A549 (cell line): ENCODE data around the gene DAB2IP. TPM values are rescaled to one million over a fixed set of nuclear protein-coding genes. Genes with fewer than 3 reads are reported as not detected.

Experiments used
- ATAC-seq, 2 experiments: fragments of 200-7000 bp in 1 of 2; fragments of >200 bp in 1 of 2; cut with Nextera tagmentation in 1 of 2; cut with Tn5 transposase in 1 of 2; 3 replicates each; pipeline versions ENCODE4 v1.8.0 to v1.9.1; 2018 to 2020; ENCODE audit warnings: mild to moderate bottlenecking in 1 of 2, moderate library complexity in 1 of 2
- CTCF ChIA-PET: fragments of 300-600 bp; sonication (Branson Sonifier 250); formaldehyde crosslinking; extraction: SDS; loops from one replicate; lab custom pipeline; 2021; ENCODE audit warnings: antibody characterized with exemption, inconsistent platforms; lab: Yijun Ruan, JAX
- POLR2A ChIA-PET: fragments of 350-600 bp; formaldehyde crosslinking; extraction: SDS; loops from one replicate; lab custom pipeline; 2021; ENCODE audit warnings: antibody characterized with exemption, inconsistent platforms; lab: Yijun Ruan, JAX
- DNase-seq, 2 experiments: peaks; one replicate each; pipeline versions ENCODE4 v3.0.0 to v3.0.0-alpha.2; 2011 to 2016; ENCODE audit warnings: low read depth in 1 of 2, low spot score in 1 of 2
- FAIRE-seq: peaks from 2 replicates; lab custom pipeline; 2011; peaks lifted over from hg19 to GRCh38; lab: Jason Lieb, UNC
- H3K27ac ChIP-seq, 2 experiments: fragments of >200 bp; sonication (Bioruptor Twin); formaldehyde crosslinking; 3 replicates each; pipeline ENCODE4 v1.5.1; 2016 to 2017
- H3K4me1 ChIP-seq: fragments of >200 bp; sonication (Bioruptor Twin); formaldehyde crosslinking; 3 replicates; pipeline ENCODE4 v1.6.1; 2016
- H3K4me2 ChIP-seq: fragments of >200 bp; sonication (Bioruptor Twin); formaldehyde crosslinking; 3 replicates; pipeline ENCODE4 v1.6.1; 2016
- H3K4me3 ChIP-seq: fragments of >200 bp; sonication (Bioruptor Twin); formaldehyde crosslinking; 3 replicates; pipeline ENCODE4 v1.5.1; 2016
- H3K9me3 ChIP-seq: fragments of >200 bp; sonication (Bioruptor Twin); formaldehyde crosslinking; 3 replicates; pipeline ENCODE4 v1.6.1; 2016
- ATOH8 ChIP-seq: fragments of 250-450 bp; sonication (Bioruptor Pico); IDR thresholded peaks from 2 replicates; pipeline ENCODE4 v1.5.0; 2020; ENCODE audit warnings: low read depth, mild to moderate bottlenecking, moderate library complexity
- BHLHE40 ChIP-seq: IDR thresholded peaks from 2 replicates; pipeline ENCODE4 v1.6.1; 2012; ENCODE audit warnings: low read depth, low read length, inconsistent platforms
- CEBPB ChIP-seq, 2 experiments: fragments of >200 bp in 1 of 2; sonication (Bioruptor Twin) in 1 of 2; formaldehyde crosslinking in 1 of 2; IDR thresholded peaks; 2 replicates each; pipeline ENCODE4 v1.6.1; 2012 to 2016
- CTCF ChIP-seq: fragments of >200 bp; sonication (Bioruptor Twin); formaldehyde crosslinking; IDR thresholded peaks from 3 replicates; pipeline ENCODE4 v1.5.1; 2016
- E2F6 ChIP-seq: IDR thresholded peaks from 2 replicates; pipeline ENCODE4 v1.6.1; 2012; ENCODE audit warnings: low read depth, borderline replicate concordance
- EHF ChIP-seq: fragments of 250-450 bp; sonication (Bioruptor Pico); IDR thresholded peaks from 2 replicates; pipeline ENCODE4 v1.5.0; 2020; ENCODE audit warnings: mild to moderate bottlenecking
- EHMT2 ChIP-seq: fragments of 200-600 bp; sonication (generic); IDR thresholded peaks from 2 replicates; pipeline ENCODE4 v1.6.1; 2016; ENCODE audit warnings: antibody characterized with exemption, low read depth, mild to moderate bottlenecking, moderate library complexity
- ELK1 ChIP-seq: fragments of 150-350 bp; IDR thresholded peaks from 2 replicates; pipeline ENCODE4 v1.6.1; 2014; ENCODE audit warnings: low read depth, mild to moderate bottlenecking, low read length
- ESRRA ChIP-seq: fragments of 150-350 bp; IDR thresholded peaks from 2 replicates; pipeline ENCODE4 v1.6.1; 2014; ENCODE audit warnings: mild to moderate bottlenecking, low read length, borderline replicate concordance
- HDAC2 ChIP-seq: fragments of 200-600 bp; sonication (generic); IDR thresholded peaks from 2 replicates; pipeline ENCODE4 v1.6.1; 2016
- HES2 ChIP-seq: fragments of >200 bp; sonication (Bioruptor Twin); formaldehyde crosslinking; IDR thresholded peaks from 2 replicates; pipeline ENCODE4 v1.6.1; 2016
- HEYL ChIP-seq: fragments of 250-450 bp; sonication (Bioruptor Pico); IDR thresholded peaks from 2 replicates; pipeline ENCODE4 v1.8.0; 2021; ENCODE audit warnings: mild to moderate bottlenecking, moderate library complexity
- HOXB5 ChIP-seq: fragments of 250-450 bp; sonication (Bioruptor Pico); IDR thresholded peaks from 2 replicates; pipeline ENCODE4 v1.5.0; 2020; ENCODE audit warnings: mild to moderate bottlenecking, moderate library complexity
- MAX ChIP-seq: IDR thresholded peaks from 2 replicates; pipeline ENCODE4 v1.6.1; 2012
- MYC ChIP-seq: IDR thresholded peaks from 2 replicates; pipeline ENCODE4 v1.6.1; 2012; ENCODE audit warnings: mild to moderate bottlenecking, inconsistent platforms, low read length, improper control_type of control experiment, borderline replicate concordance
- NFE2L2 ChIP-seq: fragments of 150-350 bp; conservative IDR thresholded peaks from 2 replicates; pipeline ENCODE4 v1.6.1; 2014; ENCODE audit warnings: low read length
- NPAS2 ChIP-seq: fragments of 250-450 bp; sonication (Bioruptor Pico); IDR thresholded peaks from 2 replicates; pipeline ENCODE4 v1.8.0; 2022; ENCODE audit warnings: mild to moderate bottlenecking, moderate library complexity, borderline replicate concordance
- PHF8 ChIP-seq: fragments of 200-600 bp; sonication (generic); IDR thresholded peaks from 2 replicates; pipeline ENCODE4 v1.6.1; 2016; ENCODE audit warnings: low read depth, mild to moderate bottlenecking, antibody characterized with exemption, moderate library complexity, borderline replicate concordance
- RCOR1 ChIP-seq: fragments of 150-350 bp; IDR thresholded peaks from 2 replicates; pipeline ENCODE4 v1.6.1; 2014; ENCODE audit warnings: antibody characterized with exemption, low read length, low read depth
- RNF2 ChIP-seq: fragments of 200-600 bp; sonication (generic); IDR thresholded peaks from 2 replicates; pipeline ENCODE4 v1.6.1; 2016; ENCODE audit warnings: low read depth, mild to moderate bottlenecking, antibody characterized with exemption, moderate library complexity, borderline replicate concordance
- TFCP2L1 ChIP-seq: fragments of 250-450 bp; sonication (Bioruptor Pico); IDR thresholded peaks from 2 replicates; pipeline ENCODE4 v1.5.0; 2021; ENCODE audit warnings: mild to moderate bottlenecking
- ZNF302 ChIP-seq: fragments of 250-450 bp; sonication (Bioruptor Pico); IDR thresholded peaks from 2 replicates; pipeline ENCODE4 v1.9.0; 2021; ENCODE audit warnings: inconsistent platforms, mild to moderate bottlenecking, moderate library complexity
- ZSCAN20 ChIP-seq: fragments of 250-450 bp; sonication (Bioruptor Pico); IDR thresholded peaks from 2 replicates; pipeline ENCODE4 v1.8.0; 2022; ENCODE audit warnings: mild to moderate bottlenecking, moderate library complexity
- WGBS: methylation state at CpG from one replicate; pipeline ENCODE4 v1.1.6; 2017; ENCODE audit errors: missing lambda C conversion rate; 5-methylcytosine and 5-hydroxymethylcytosine counted together
- polyA plus RNA-seq, 4 experiments: library from polyadenylated mRNA; depleted of rRNA in 3 of 4; stranded (reverse); fragments of >200 nt; fragmentation: RNase III in 1 of 4; extraction: RNeasy Plus Mini Kit Qiagen cat#74134 plus additional on column Dnase treatment in 1 of 4; gene quantifications; 2 replicates in 3 of 4; 3 replicates in 1 of 4; pipeline ENCODE4 v1.2.3, GENCODE V29; 2011 to 2017

Gene DAB2IP
- polyA plus RNA-seq, 2 of the 4 experiments (the other 2 are of a cell fraction) = 9.7 to 13.9 TPM

- ATAC-seq (no peak), FAIRE-seq (no peak), DNase-seq (no peak)
- H3K9me3 ChIP-seq = no peaks in the 10 kb centered on the region
- 50% methylated on average over 3 of the region's 3 CpGs for WGBS
- peaks cover 37% of the 10 kb centered on the region for H3K4me1 ChIP-seq
- ChIA-PET CTCF (interaction anchor here (1.1 to 2.1 kb wide), 2 partner anchors 16 to 25 kb away, joined by 3 to 6 read pairs; no protein-coding TSS in a partner anchor), POLR2A (no interaction called here)
- H3K4me3 ChIP-seq = no peak overlapping the region
- H3K27ac ChIP-seq = no peak overlapping the region
- TF ChIP-seq HDAC2 = no peak
- TF ChIP-seq EHF (CRISPR knock-in tag) = no peak
- TF ChIP-seq RNF2 = no peak
- no peak for TF ChIP-seq PHF8
- TF ChIP-seq RCOR1 = no peak
- no peak for TF ChIP-seq ESRRA
- no peak for TF ChIP-seq NPAS2
- peak overlapping the region; percentile 22; the same call in 1 of the 3 replicates for H3K4me2 ChIP-seq
These were observed 3.2 kb downstream of the DAB2IP start for GRCh38 chr9:121654499-121655140.

- Histone ChIP-seq H3K4me3 (no peak overlapping the region), H3K9me3 (no peaks in the 10 kb centered on the region), H3K27ac (no peak overlapping the region)
- ChIA-PET CTCF (interaction anchor here (2.1 to 3.1 kb wide), 2 partner anchors 20 to 24 kb away, joined by 6 to 16 read pairs; no protein-coding TSS in a partner anchor), POLR2A (no interaction called here)
- ATAC-seq = no peak
- TF ChIP-seq ZSCAN20 (CRISPR knock-in tag) (no peak), CTCF (no peak), EHMT2 (no peak), ATOH8 (CRISPR knock-in tag) (no peak), ZNF302 (no peak), CEBPB (IDR thresholded peaks at IDR 0.05) (no peak), RNF2 (no peak), MAX (no peak), HDAC2 (no peak), NFE2L2 (no peak), HES2 (no peak), HOXB5 (CRISPR knock-in tag) (no peak), TFCP2L1 (no peak), MYC (no peak), HEYL (CRISPR knock-in tag) (no peak), ELK1 (no peak), BHLHE40 (no peak), E2F6 (no peak)
- TF ChIP-seq, all 56 proteins: peak for 0
- DNase-seq (no peak), FAIRE-seq (no peak)
- Histone ChIP-seq H3K4me2 (no peak overlapping the region), H3K4me1 (peaks cover 30% of the 10 kb centered on the region)
- 89% methylated on average over 2 of the region's 3 CpGs for WGBS
These were observed 3.9 kb downstream of the DAB2IP start for GRCh38 chr9:121655231-121655755.
